Right ventricle myocardium inferior (tissue), 1 donor: Measurements from ENCODE around the gene MIPOL1. TPM values are rescaled to one million over a fixed set of nuclear protein-coding genes. Genes with fewer than 3 reads are reported as not detected.

Experiments used
- ATAC-seq: fragments of 200-7000 bp; cut with Tn5 transposase; one replicate; pipeline ENCODE4 v1.9.1; 2020; ENCODE audit warnings: mild to moderate bottlenecking, moderate library complexity
- DNase-seq: peaks from one replicate; pipeline ENCODE4 v3.0.0; 2021; ENCODE audit errors: missing footprints
- intact Hi-C: fragments of 100-400 bp; cut with DNase I; formaldehyde crosslinking; loops from one replicate; pipeline ENCODE4 v1.11.0; 2022
- total RNA-seq: library from RNA; stranded (reverse); fragmentation: NEBNext Ultra II Directional; extraction: Animal tissue kit (Norgen Biotek cat#: 25700); gene quantifications from one replicate; pipeline ENCODE4 v1.2.1, GENCODE V29; 2021
- donor health status: DM: no; HTN: yes; CAD: no; lungs with severe emphysema.

The MIPOL1 gene
- total RNA-seq, 1 donor from 2014 or later: 7.0 TPM

DNA sequence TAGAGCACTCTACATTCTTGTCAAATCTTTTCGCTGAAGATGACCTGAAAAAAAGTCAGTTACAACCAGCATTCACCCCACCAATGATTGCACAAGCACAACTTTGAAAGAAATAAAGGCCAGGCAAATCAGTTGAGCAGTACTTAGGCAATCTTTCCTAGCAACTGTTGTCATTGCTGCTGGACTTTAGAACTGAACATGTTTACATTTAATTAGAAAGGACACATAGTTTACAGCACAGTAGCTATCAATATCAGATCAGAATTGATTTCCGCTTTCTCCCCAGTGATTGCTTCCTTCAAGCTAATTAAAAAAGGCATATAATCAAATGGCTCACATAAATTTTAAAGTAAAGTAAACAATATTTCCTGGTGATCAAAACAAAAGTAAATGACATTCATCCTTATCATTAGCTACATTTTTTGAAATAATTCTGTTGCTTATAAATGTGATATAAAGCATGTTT lies 268.9 kb downstream of the MIPOL1 start:
- intact Hi-C loops: no loop called here
- no peak for ATAC-seq
- DNase-seq: no peak

GRCh38 chr14:37469650-37470049 lies 271.9 kb downstream of the MIPOL1 start:
- intact Hi-C loops: no loop called here
- DNase-seq (no peak), ATAC-seq (no peak)

- intact Hi-C loops: no loop called here
- ATAC-seq: no peak
- no peak for DNase-seq
Observed at GRCh38 chr14:37470251-37470650, 272.5 kb downstream of the MIPOL1 start.

- intact Hi-C loops: no loop called here
- no peak for ATAC-seq
- no peak for DNase-seq
Observed at GRCh38 chr14:37472906-37473305, 275.2 kb downstream of the MIPOL1 start.

GRCh38 chr14:37474191-37474590 lies 276.5 kb downstream of the MIPOL1 start:
- DNase-seq (no peak), ATAC-seq (no peak)
- intact Hi-C loops: no loop called here

DNA sequence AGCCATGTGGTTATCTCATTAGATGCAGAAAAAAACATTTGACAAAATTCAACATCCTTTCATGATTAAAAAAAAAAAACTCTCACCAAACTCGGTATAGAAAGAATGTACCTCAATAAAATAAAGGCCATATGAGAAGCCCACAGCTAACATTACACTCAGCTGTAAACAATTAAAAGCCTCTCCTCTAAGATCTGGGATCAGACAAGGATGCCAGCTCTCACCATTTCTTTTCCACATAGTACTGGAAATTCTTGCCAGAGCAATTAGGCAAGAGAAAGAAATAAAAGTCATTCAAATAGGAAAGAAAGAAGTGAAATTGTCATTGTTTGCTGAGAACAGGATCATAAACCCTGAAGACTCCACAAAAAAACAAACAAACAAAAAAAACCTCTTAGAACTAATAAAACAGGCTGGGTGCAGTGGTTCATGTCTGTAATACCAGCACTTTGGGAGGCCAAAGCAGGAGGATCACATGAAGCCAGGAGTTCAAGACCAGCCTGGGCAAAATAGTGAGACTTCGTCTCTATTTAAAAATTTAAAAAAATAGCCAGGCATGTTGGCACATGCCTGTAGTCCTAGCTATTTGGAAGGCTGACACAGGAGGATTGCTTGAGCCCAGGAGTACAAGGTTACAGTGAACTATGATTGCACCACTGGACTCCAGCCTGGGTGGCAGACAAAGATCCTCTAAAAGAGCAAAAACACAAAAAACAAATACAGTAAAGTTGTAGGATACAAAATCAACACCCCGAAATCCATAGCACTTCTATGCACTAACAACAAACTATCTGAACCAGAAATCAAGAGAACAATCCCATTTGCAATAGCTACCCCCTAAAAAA lies 282.9 kb downstream of the MIPOL1 start:
- intact Hi-C loops: no loop called here
- no peak for DNase-seq
- ATAC-seq: no peak

DNA sequence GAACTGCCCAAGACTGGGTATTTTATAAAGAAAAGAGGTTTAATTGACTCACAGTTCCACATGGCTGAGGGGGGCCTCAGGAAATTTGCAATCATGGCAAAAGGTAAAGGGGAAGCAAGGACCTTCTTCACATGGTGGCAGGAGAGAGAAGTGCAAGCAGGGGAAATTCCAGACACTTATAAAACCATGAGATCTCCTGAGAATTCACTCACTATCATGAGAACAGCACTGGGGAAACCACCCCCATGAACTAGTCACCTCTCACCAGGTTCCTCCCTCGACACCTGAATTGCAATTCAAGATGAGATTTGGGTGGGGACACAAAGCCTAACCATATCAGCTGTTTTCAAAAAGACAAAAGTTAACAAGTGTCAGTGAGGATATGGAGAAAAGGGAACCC lies 284.7 kb downstream of the MIPOL1 start:
- DNase-seq (no peak), ATAC-seq (no peak)
- intact Hi-C loops: no loop called here

DNA sequence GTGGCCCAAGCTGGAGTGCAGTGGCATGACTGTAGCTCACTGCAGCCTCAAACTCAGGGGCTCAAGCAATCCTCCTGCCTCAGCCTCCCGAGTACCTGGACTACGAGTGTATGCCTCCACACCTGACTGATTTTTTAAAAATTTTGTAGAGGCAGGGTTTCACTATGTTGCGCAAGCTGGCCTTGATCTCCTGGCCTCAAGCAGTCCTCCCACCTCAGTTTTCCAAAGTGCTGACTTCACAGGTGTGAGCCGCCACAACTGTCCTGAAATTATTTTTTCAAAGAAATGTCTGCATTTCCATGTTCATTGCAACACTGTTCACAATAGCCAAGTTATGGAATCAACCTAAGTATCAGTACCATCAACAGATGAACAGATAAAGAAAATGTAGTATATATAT lies 285.9 kb downstream of the MIPOL1 start:
- intact Hi-C loops: no loop called here
- no peak for DNase-seq
- no peak for ATAC-seq

GRCh38 chr14:37490607-37491006 lies 292.9 kb downstream of the MIPOL1 start:
- ATAC-seq (no peak), DNase-seq (no peak)
- intact Hi-C loops: no loop called here

GRCh38 chr14:37491076-37491475 lies 293.3 kb downstream of the MIPOL1 start:
- intact Hi-C loops: no loop called here
- DNase-seq (no peak), ATAC-seq (no peak)

GRCh38 chr14:37493606-37494005 lies 295.9 kb downstream of the MIPOL1 start:
- intact Hi-C loops: no loop called here
- ATAC-seq (no peak), DNase-seq (no peak)

DNA sequence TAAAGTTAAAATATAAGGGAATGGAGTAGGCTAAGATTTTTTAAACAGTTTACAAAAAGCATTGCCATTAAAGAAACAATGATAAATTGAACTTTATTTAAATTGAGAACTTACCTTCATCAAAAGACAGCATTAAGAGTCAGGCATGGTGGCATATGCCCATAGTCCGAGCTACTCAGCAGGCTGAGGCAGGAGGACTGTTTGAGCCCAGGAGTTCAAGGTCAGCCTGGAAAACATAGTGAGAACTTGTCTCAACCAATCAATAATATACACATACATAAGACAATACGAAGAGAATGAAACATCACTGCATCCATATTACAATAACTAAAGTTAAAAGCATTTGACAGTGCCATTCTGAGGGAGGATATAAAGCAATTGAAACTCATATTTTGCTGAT lies 299.7 kb downstream of the MIPOL1 start:
- intact Hi-C loops: no loop called here
- DNase-seq (no peak), ATAC-seq (no peak)

DNA sequence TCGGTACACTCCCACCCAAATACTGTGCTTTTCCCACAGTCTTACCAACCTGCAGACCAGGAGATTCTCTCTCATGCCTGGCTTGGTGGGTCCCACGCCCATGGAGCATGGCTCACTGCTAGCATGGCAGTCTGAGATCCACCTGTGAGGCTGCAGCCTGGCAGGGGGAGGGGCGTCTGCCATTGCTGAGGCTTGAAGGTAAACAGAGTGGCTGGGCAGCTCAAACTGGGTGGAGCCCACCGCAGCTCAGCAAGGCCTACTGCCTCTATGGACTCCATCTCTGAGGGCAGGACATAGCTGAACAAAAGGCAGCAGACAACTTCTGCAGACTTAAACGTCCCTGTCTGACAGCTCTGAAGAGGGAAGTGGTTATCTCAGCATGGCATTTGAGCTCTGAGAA lies 304.1 kb downstream of the MIPOL1 start:
- intact Hi-C loops: no loop called here

GRCh38 chr14:37508503-37508902 lies 310.8 kb downstream of the MIPOL1 start:
- intact Hi-C loops: no loop called here
- DNase-seq: no peak
- no peak for ATAC-seq

More for the DNA sequence above, 304.1 kb downstream of the MIPOL1 start:
- no peak for DNase-seq
- no peak for ATAC-seq

GRCh38 chr14:37512173-37512572 lies 314.4 kb downstream of the MIPOL1 start:
- ATAC-seq (no peak), DNase-seq (no peak)
- intact Hi-C loops: no loop called here

- ATAC-seq (no peak), DNase-seq (no peak)
- intact Hi-C loops: no loop called here
Observed at GRCh38 chr14:37515771-37516170, 318.0 kb downstream of the MIPOL1 start.

DNA sequence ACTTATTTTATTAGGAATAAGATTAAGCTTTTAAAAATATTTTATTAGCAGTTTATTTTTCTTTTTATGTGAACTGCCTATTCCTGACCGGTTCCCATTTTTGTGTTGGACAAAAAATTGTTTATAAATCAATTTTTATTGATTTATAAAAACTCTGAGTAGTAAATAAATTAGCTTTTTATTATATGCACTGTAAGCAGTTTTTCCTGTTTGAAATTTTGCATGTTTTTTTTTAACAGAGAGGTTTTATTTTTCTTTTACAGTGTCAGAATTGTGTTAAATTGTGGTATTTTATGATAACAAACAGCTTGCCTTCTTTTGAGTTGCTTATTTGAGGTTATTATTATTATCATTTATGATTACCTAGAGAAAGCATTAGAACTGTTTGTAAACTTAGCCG lies 329.3 kb downstream of the MIPOL1 start:
- intact Hi-C loops: no loop called here
- ATAC-seq: no peak
- no peak for DNase-seq

GRCh38 chr14:37539992-37540391 lies 342.3 kb downstream of the MIPOL1 start:
- intact Hi-C loops: no loop called here
- ATAC-seq (no peak), DNase-seq (no peak)

- DNase-seq (no peak), ATAC-seq (no peak)
- intact Hi-C loops: no loop called here
Observed at GRCh38 chr14:37544407-37544806, 346.7 kb downstream of the MIPOL1 start.

DNA sequence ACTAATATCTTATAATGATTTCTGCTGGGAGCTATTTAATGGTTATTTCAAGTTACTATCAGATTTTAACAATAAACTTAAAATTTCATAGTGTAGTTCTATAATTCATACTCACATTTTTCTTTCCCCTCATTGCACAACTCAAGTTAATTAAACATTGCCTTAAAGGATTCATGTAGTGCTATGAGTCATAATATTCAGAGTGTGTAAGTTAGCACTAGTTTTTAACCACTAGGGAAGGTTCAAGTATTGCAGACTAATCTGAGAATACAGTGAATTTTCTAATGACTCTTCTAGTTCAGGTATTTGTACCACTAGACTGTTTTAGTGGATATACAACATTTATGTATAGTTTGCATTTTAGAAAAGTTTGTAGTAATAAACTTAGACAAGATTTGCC lies 347.4 kb downstream of the MIPOL1 start:
- intact Hi-C loops: no loop called here
- DNase-seq (no peak), ATAC-seq (no peak)
